CD4-positive, alpha-beta T cell treated with Interleukin-6 for 4 hours (primary cell): Measurements from ENCODE around the gene SBK1.
"Not testable (repeated sequence)": the region's sequence is repeated elsewhere in the genome, so short reads cannot be mapped to it uniquely, and the experiment has no call there.

Experiments used
- DNase-seq: peaks from one replicate; pipeline ENCODE4 v3.0.0-alpha.2; 2020; ENCODE audit warnings: mixed read lengths

The SBK1 gene

DNA sequence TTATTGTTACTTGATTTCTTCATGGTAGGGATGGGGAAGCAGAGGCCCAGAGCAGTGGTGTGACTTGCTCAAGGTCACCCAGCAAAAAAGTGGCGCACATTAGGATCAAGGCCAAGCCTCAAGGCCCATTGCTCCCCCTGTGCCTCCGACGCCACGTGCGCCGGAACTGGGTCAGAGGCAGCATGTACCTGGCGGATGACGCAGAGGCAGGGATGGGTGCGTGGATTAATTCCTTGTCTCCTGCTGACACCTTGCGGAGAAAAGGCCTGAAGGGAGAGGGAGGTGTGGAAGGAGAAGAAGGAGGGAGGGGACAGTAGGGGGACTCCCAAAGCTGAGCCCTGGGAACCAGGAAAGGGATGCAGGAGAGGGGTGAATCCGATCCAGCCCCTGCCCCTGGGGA is 18.5 kb downstream of the SBK1 start:
- no peak for DNase-seq

DNA sequence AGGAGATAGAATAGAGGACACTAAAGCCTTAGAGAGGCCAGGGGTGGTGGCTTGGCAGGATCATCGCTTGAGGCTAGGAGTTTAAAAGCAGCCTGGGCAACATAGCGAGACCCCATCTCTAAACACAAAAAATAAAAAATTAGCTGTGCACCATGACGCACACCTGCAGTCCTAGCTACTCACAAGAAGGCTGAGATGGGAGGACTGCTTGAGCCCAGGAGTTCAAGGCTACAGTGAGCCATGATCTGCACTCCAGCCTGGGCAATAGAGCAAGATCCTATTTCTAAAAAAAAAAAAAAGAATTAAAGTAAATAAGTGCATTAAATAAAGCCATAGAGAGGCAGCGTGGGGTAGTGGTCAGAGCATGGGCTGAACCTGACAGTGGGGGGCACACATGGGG is 19.1 kb downstream of the SBK1 start:
- no peak for DNase-seq

DNA sequence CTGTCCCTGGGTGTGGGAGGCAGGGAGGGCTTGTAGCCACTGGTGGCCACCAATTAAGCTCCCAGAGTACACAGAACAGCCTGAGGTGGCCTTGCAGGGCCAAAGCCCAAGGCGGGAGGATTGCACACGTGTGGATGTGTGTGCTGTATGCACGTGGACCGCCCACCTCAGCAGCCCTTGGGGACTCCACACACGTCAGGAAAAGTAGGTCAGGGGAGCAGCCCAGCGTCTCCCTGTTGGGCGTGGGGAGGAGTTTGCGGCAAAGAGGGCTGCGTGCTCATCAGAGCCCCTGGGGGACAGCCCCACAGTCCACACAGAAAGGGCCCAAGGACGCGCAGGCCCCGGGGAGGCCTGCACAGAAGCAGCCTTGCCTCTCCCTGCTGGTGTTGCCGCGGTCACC is 19.6 kb downstream of the SBK1 start:
- no peak for DNase-seq

DNA sequence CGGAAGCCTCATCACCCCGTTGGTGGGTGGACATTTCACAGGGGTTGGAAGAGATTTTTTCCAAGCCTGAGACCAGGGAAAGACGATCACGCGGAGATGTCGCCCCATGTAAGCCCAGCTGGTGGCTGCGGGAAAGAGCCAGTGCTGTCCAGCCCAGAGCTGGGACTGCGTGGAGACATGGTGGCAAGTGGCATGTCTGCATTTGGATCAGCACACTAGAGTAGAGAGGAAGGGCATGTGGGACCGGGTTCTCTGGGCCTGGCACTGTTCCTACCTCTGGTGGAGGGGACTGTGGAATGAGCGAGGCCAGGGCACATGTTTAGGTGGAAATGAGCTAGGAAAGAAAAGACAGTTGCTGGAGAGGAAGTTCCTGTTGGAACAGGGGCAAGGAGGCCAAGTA is 20.0 kb downstream of the SBK1 start:
- DNase-seq, result no peak

DNA sequence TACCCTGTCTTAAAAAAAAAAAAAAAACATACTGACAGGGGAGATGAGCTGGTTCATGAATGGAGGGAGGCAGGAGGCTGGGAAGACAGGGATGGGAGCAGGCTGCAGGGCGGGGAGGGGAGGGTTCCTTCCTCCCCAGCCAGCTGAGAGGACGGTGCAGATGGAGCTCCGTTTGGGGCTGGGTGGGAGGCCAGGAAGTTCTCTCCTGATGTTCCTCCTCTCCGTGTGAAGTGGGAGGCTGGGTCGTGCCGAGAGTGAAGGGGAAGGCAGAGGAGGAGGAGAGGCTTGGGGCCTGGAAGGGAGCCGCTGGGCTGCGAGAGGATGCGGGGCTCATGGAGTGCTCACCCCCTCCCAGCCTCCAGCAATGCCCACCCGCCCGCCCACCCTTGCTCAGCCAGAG is 21.3 kb downstream of the SBK1 start:
- no peak for DNase-seq

DNA sequence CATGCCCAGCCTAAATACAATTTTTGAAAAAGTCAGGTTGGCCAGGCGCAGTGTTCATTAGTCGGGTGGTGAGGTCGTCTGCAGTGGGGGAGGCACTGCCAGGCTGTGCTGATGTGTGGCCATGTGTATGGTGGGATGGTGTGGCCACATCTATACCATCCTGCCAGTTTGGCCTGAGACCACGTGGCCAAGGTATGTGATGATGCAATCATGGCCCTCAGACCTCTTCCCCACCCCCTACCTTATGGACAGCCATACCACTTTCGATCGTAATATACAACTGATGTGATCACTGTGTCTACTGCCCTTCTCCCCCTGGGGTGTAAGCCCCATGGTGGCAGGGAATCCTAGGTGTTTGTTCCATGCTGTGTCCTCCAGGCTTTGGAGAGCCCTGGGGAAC is 23.7 kb downstream of the SBK1 start:
- no peak for DNase-seq

DNA sequence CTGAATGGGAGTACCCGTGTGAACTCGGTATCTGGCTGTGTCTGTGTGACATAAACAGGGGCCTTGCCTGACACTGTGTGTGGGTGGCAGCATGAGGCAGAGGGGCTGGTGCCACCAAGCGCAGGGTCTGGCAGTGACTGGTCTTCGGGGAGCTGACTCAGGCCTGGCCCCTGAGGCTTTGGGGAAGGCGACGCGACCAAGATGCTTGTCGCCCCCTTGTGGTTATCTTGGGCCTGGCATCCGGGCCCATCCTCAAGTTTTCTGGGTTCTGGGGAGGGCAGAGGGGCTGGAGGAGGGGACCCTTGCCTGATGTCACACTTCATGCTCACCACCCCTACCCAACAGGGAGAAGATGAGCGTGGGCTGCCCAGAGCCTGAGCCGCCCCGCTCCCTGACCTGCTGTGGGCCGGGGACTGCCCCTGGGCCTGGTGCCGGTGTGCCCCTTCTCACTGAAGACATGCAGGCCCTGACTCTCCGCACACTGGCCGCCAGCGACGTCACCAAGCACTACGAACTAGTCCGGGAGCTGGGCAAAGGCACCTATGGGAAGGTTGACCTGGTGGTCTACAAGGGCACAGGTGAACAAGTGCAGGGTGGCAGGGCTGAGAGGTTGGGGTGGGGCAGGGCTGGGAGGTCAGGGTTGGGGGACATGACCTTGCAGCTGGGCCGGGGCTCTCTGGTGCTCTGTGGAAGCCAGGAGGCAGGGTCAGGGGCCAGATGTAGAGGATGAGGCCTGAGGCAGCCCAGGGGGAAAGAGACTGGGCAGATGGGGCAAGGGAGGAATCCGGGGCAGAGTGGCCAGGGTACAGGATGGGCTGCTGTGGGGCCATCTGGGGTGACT is 24.9 kb downstream of the SBK1 start:
- DNase-seq, result peak; percentile 82

DNA sequence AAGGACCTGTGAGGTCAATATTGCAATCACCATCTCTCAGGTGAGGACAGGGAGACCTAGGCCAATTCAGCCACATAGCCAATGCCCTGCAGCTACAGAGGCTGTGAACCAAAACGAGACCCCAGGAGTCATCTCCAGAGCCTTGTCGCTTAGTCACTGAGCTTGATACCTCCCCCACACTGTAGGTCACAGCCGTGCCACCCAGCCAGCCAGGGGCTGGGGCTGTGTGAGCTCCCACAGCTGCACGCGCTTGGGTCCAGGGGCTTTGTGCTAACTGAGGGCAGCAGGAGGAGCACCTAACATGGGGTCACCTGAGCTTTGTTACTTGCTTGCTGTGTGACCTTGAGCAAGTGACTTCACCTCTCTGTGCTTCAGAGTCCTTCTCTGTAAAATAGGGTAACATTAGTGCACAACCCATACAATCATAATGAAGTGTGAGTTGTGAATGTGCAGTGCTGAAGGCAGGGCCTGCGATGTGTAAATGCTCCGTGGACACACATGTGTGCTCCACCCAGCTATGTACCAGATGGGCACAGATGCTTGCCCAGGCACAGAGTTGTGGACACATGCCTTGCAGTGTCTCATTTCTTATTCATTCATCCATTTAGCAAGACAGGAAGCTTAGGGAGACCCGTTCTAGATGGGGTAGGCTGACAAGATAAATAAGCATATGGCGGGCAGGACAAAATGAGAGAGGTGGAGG is 25.9 kb downstream of the SBK1 start:
- DNase-seq, result no peak

DNA sequence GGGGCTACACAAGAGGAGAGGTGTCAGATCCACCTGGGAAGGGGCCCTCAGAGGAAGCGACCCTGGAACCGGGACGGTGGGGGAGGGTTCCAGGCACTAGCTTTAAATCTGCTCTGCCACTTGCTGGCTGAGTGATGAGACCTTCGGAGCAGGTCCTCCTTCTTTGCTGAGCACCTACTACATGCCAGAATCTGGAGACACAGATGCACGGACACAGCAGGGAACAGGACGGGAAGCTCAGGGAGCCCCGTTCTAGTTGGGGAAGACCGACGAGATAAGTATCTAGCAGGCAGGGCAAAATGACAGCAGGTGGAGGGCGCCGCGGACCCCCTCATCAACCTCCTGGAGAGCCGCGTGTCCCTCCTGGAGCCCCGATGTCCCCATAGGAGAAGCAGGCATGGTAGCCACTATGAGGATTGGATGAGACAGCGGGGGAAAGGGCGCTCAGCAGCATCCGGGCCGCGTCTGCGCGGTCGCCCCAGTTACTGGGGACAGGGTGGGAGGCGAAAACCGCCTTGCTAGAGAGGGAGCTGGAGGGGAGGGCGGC is 27.2 kb downstream of the SBK1 start:
- no peak for DNase-seq

DNA sequence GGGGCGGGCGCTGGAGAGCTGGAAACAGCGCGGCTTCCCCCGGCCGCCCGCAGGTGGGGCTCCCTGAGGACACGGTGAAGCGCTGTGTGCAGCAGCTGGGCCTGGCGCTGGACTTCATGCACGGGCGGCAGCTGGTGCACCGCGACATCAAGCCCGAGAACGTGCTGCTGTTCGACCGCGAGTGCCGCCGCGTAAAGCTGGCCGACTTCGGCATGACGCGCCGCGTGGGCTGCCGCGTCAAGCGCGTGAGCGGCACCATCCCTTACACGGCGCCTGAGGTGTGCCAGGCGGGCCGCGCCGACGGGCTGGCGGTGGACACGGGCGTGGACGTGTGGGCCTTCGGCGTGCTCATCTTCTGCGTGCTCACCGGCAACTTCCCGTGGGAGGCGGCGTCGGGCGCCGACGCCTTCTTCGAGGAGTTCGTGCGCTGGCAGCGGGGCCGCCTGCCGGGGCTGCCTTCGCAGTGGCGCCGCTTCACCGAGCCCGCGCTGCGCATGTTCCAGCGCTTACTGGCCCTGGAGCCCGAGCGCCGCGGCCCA is 27.8 kb downstream of the SBK1 start:
- no peak for DNase-seq

DNA sequence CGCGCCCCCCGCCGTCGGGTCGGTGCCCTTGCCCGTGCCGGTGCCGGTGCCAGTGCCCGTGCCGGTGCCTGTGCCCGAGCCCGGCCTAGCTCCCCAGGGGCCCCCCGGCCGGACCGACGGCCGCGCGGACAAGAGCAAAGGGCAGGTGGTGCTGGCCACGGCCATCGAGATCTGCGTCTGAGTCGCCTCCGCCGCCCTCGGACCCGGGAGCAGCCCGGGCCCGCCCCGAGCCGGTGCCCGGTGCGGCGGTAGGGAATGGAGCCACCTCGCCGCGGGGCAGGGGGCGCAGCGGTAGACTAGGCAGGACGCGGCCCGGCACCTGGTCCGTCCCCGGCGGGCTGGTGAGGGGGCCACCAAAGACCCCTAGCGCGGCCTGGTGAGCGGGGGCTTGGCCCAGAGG is 28.4 kb downstream of the SBK1 start:
- DNase-seq, result no peak

DNA sequence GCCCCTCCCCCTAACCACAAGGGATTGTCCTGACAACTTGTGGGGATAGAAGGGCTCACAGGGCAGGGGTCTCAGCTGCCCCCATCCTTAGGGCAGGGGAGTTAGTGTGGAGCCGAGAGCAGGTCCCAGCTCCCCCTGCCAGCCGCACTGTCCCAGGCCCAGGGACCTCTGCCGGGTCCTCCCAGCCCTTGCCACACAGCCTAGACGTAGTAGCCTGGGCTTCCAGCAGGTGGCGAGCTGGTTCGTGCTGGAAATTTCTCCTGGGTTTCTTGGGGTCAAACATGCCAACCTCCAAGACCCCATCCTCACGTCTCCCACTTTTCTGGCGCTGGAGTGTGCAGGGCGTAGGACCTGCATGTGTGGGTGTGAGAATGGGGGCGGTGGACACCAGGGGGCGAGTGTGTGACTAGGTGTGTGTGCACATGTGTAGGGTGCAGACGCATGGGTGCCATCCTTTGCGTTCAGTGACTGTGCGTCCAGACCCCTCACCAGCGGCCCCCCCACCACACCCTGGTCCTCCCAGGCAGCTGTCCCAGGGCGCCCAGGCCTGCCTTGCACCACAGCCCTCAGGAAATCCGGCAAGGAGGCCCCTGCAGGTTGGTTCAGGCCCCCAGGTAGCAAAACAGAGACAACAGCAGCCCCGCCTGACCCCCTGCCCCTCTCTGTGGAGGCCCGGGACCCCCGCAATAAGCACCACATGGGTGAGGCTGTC is 29.5 kb downstream of the SBK1 start:
- DNase-seq, result peak; percentile 38

DNA sequence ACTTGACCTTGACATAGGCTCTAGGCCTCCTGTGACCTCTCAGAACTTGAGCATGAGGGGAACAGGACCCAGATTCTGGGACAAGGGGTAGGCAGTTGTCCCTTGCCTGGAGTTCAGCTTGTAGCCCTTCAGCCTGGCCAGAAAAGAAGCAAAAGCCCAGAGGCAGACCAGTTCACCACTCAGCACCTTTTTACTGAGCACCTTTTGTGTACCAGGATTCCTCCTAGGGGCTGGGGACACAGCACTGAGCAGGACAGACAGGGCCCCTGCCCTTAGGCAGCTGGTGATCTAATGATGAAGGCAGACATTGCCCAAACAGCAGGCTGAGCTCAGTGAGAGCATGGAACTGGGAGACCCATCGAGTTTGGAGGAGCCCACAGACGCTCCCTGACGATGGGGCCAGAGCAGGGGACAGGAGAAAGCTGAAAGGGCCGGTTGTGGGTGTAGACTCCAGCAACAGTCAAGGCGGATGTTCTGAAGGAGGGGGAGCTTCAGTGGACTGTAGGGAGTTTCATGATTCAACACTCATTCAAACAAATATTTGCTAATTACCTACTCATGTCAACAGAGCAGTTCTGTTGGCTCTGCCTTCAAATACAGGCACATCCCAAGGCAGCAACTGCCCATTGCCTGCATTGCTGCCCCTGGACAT is 32.0 kb downstream of the SBK1 start:
- DNase-seq, result no peak

DNA sequence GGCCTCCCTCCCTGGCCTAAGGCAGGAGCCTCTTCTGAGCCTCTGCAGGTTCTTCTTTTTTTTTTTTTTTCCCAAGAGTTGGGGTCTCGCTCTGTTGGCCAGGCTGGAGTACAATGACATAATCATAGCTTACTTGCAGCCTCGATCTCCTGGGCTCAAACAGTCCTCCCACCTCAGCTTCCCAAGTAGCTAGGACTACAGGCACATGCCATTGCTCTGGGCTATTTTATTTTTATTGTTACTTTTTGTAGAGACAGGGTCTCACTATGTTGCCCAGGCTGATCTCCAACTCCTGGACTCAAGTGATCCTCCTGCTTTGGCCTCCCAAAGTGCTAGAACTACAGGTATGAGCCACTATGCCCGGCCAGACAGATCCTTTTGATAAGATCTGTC is 32.6 kb downstream of the SBK1 start:
- DNase-seq, result no peak

DNA sequence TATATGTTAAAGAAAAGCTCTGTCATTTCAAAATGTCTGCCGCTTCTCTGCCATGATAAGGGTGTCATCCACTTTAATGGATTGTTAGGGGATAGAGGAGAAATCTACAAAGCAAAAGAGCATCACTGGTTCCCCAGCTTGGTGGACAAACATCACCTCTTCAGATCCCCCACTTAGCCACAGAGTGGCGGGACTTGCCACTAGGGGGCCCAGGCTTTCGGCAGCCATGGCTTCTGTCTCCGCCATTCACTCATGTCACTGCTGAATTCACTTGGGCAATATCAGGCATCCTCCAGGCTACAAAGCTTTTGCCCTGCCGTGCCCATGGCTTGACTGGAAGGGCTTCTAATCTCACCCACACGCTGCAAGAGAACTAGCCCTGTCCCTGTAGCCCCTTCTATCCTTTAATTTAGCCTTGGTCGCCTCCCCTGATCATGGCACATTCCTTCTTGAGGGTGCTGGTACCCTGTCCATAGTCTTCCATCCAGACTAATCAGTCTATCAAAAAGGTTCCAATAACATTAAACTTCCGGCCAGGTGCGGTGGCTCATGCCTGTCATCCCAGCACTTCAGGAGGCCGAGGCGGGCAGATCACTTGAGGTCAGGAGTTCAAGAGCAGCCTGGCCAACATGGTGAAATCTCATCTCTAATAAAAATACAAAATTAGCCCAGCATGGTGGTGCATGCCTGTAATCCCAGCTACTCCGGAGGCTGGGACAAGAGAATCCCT is 34.7 kb downstream of the SBK1 start:
- DNase-seq, result peak; percentile 73

DNA sequence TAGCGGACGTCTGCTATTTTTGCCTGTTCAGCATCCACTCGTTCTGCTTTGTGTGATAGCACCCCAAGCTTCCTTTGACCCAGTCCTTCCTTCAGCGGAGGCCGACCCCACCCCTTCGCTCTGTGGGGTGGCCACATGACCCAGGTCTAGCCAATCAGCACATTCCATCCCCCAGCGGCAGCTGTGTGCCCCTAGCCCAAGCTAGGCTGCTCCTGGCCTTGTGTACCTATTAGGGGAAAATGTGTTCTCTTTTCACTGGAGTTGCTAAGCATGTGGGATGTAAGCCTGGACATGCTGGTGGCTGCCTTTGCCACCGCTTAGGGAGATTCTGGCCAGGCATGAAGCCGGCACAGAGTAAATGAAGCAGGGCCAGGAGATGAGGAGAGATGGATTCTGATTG is 37.9 kb downstream of the SBK1 start:
- DNase-seq, result not testable (repeated sequence)

DNA sequence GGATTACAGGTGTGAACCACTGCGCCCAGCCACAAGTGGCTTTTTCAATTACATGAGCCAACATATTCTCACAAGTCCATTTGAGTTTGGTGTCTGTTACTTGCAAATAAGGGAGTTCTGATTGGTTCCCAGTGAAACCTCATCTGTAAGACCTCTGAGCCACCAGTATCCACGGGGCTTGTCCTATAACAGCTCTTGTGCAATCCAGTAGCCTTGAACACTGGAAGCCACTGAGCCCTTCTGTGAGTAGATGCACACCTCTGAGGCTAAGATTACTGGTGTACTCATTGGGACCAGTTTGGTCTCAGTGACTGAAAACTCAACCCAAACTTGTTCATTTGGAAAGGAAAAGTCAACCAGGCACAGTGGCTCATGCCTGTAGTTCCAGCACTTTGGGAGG is 38.7 kb downstream of the SBK1 start:
- not testable (repeated sequence) for DNase-seq

DNA sequence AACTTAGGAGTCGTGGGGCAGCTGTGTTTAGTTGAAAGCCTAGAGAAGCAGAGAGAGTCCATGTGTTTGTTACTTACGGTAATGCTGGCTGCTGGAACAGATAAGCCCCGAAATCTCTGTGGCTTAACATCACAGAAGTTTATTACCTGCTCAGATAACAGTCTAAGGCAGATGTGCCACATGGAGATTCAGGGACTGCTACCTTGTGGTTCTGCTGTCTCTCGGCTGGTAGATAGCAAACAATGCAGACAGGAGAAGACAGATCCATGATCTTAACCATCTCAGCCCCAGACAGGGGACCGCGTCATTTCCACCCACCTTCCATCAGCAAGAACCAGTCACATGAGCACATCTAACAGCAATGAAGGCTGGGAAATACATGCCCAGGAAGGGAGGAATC is 40.3 kb downstream of the SBK1 start:
- DNase-seq, result not testable (repeated sequence)

DNA sequence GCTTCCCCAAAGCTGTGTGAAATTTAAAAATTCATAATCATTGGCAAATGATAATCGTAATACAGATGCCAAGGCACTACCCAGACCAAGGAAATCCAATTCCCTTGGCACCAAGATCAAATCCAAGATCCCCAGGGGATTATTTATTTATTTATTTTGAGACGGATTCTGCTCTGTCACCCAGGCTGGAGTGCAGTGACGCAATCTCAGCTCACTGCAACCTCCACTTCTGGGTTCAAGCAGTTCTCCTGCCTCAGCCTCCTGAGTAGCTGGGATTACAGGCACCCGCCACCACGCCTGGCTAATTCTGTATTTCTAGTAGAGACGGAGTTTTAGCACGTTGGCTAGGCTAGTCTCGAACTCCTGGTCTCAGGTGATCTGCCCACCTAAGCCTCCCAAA is 43.4 kb downstream of the SBK1 start:
- not testable (repeated sequence) for DNase-seq

DNA sequence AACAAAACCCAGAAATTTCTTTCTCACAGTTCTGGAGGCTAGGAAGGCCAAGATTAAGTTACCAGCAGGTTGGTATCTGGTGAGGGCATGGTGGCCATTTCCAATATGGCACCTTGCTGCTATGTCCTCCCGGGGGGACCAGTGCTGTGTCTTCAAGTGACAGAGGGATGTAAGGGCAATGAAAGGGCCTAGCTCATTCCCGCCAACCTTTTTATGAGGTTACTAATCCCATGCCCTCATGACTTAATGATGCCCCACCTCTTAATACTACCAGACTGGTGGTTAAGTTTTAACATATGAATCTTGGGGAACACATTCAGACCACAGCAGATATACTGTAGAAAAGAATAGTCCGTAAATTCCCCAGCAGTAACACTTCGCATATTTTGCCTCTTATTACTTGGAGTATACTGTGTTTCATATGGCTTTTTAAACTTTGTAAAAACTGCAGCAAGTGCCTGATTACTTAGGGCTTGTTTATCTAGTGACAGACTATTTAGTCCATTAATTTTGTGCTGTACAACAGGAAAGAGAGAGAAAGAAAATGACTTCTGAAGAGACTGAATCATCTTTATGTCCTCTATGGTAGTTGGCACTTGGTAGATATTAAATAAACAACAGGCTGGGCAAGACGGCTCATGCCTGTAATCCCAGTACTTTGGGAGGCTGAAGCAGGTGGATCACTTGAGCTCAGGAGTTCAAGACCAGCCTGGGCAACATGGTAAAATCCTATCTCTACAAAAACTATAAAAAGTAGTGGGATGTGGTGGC is 44.8 kb downstream of the SBK1 start:
- DNase-seq, result not testable (repeated sequence)

DNA sequence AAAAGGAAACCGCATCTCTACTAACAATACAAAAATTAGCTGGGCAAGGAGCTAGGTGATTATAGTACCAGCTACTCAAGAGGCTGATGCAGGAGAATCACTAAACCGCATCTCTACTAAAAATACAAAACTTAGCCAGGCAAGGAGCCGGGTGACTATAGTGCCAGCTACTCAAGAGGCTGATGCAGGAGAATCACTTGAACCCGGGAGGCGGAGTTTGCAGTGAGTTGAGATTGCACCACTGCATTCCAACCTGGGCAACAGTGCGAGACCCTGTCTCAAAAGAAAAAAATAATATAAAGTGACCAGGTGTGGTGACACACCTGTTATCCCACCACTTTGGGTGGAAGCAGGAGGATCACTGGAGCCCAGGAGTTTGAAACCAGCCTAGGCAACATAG is 45.9 kb downstream of the SBK1 start:
- not testable (repeated sequence) for DNase-seq
